IPS-18a (cell line): Measurements from ENCODE around the gene AKAP13.

Source experiments
- H3K27ac ChIP-seq: one replicate; pipeline ENCODE4 v1.5.1; 2013; ENCODE audit warnings: low read length
- H3K27me3 ChIP-seq: one replicate; pipeline ENCODE4 v1.6.1; 2013; ENCODE audit warnings: mild to moderate bottlenecking, low read length; ENCODE audit not compliant: control insufficient read depth, insufficient read depth
- H3K36me3 ChIP-seq: one replicate; pipeline ENCODE4 v1.6.1; 2013; ENCODE audit warnings: low read depth, low read length; ENCODE audit not compliant: control insufficient read depth
- H3K4me1 ChIP-seq: one replicate; pipeline ENCODE4 v1.6.1; 2013; ENCODE audit warnings: low read depth, low read length; ENCODE audit not compliant: control insufficient read depth
- H3K4me3 ChIP-seq: one replicate; pipeline ENCODE4 v1.5.1; 2013; ENCODE audit warnings: low read length
- H3K9ac ChIP-seq: one replicate; pipeline ENCODE4 v1.6.1; 2013; ENCODE audit warnings: mild to moderate bottlenecking, low read length, moderate library complexity
- H3K9me3 ChIP-seq: one replicate; pipeline ENCODE4 v1.6.1; 2013; ENCODE audit warnings: low read depth, low read length; ENCODE audit not compliant: control insufficient read depth

AKAP13 gene

GRCh38 chr15:85500060-85500708 lies 119.8 kb downstream of the AKAP13 start:
- Histone ChIP-seq H3K27ac (no peak overlapping the region), H3K4me1 (peaks cover 30% of the 10 kb centered on the region), H3K27me3 (no peaks in the 10 kb centered on the region), H3K9me3 (no peaks in the 10 kb centered on the region), H3K9ac (no peak overlapping the region), H3K4me3 (no peak overlapping the region), H3K36me3 (no peaks in the 10 kb centered on the region)

GRCh38 chr15:85500729-85501128 lies 120.3 kb downstream of the AKAP13 start:
- H3K27me3 ChIP-seq, result no peaks in the 10 kb centered on the region
- H3K27ac ChIP-seq, result no peak overlapping the region
- H3K4me1 ChIP-seq, result peaks cover 24% of the 10 kb centered on the region
- no peak overlapping the region for H3K9ac ChIP-seq
- no peaks in the 10 kb centered on the region for H3K9me3 ChIP-seq
- H3K36me3 ChIP-seq, result no peaks in the 10 kb centered on the region
- no peak overlapping the region for H3K4me3 ChIP-seq

- H3K27ac ChIP-seq, result no peak overlapping the region
Observed at GRCh38 chr15:85501574-85501973, 121.2 kb downstream of the AKAP13 start.

GRCh38 chr15:85503151-85503799 lies 122.9 kb downstream of the AKAP13 start:
- Histone ChIP-seq H3K27me3 (no peaks in the 10 kb centered on the region), H3K4me1 (peaks cover 16% of the 10 kb centered on the region), H3K4me3 (no peak overlapping the region), H3K9ac (no peak overlapping the region), H3K36me3 (no peaks in the 10 kb centered on the region), H3K9me3 (no peaks in the 10 kb centered on the region), H3K27ac (no peak overlapping the region)

More at GRCh38 chr15:85501574-85501973, 121.2 kb downstream of the AKAP13 start:
- no peak overlapping the region for H3K9ac ChIP-seq
- no peaks in the 10 kb centered on the region for H3K27me3 ChIP-seq
- H3K36me3 ChIP-seq, result no peaks in the 10 kb centered on the region
- no peak overlapping the region for H3K4me3 ChIP-seq
- no peaks in the 10 kb centered on the region for H3K9me3 ChIP-seq
- peaks cover 18% of the 10 kb centered on the region for H3K4me1 ChIP-seq

- H3K4me1 ChIP-seq, result peaks cover 10% of the 10 kb centered on the region
- no peak overlapping the region for H3K4me3 ChIP-seq
- H3K27ac ChIP-seq, result no peak overlapping the region
- H3K9me3 ChIP-seq, result no peaks in the 10 kb centered on the region
- H3K36me3 ChIP-seq, result no peaks in the 10 kb centered on the region
- no peak overlapping the region for H3K9ac ChIP-seq
- H3K27me3 ChIP-seq, result no peaks in the 10 kb centered on the region
Observed at GRCh38 chr15:85504749-85505676, 124.6 kb downstream of the AKAP13 start.

- no peaks in the 10 kb centered on the region for H3K9me3 ChIP-seq
- H3K27me3 ChIP-seq, result no peaks in the 10 kb centered on the region
- H3K36me3 ChIP-seq, result no peaks in the 10 kb centered on the region
- no peak overlapping the region for H3K9ac ChIP-seq
- no peak overlapping the region for H3K27ac ChIP-seq
- peaks cover 10% of the 10 kb centered on the region for H3K4me1 ChIP-seq
- H3K4me3 ChIP-seq, result no peak overlapping the region
Observed at GRCh38 chr15:85507114-85507513, 126.7 kb downstream of the AKAP13 start.

- Histone ChIP-seq H3K4me3 (no peak overlapping the region), H3K27ac (no peak overlapping the region), H3K9ac (no peak overlapping the region), H3K9me3 (no peaks in the 10 kb centered on the region), H3K4me1 (peaks cover 5% of the 10 kb centered on the region), H3K27me3 (no peaks in the 10 kb centered on the region), H3K36me3 (no peaks in the 10 kb centered on the region)
Observed at GRCh38 chr15:85509973-85510372, 129.6 kb downstream of the AKAP13 start.

- no peak overlapping the region for H3K4me3 ChIP-seq
- no peaks in the 10 kb centered on the region for H3K27me3 ChIP-seq
- no peak overlapping the region for H3K27ac ChIP-seq
- peaks cover 30% of the 10 kb centered on the region for H3K4me1 ChIP-seq
- no peaks in the 10 kb centered on the region for H3K36me3 ChIP-seq
- H3K9ac ChIP-seq, result no peak overlapping the region
- H3K9me3 ChIP-seq, result no peaks in the 10 kb centered on the region
Observed at GRCh38 chr15:85514413-85514812, 134.0 kb downstream of the AKAP13 start.

GRCh38 chr15:85515212-85515611 lies 134.8 kb downstream of the AKAP13 start:
- Histone ChIP-seq H3K4me3 (no peak overlapping the region), H3K4me1 (peaks cover 28% of the 10 kb centered on the region), H3K27ac (no peak overlapping the region), H3K9me3 (no peaks in the 10 kb centered on the region), H3K36me3 (no peaks in the 10 kb centered on the region), H3K9ac (no peak overlapping the region), H3K27me3 (no peaks in the 10 kb centered on the region)

GRCh38 chr15:85517086-85517485 lies 136.7 kb downstream of the AKAP13 start:
- Histone ChIP-seq H3K9me3 (no peaks in the 10 kb centered on the region), H3K36me3 (peaks cover 3% of the 10 kb centered on the region), H3K4me3 (no peak overlapping the region), H3K27ac (no peak overlapping the region), H3K4me1 (peaks cover 28% of the 10 kb centered on the region), H3K9ac (no peak overlapping the region), H3K27me3 (no peaks in the 10 kb centered on the region)

GRCh38 chr15:85518979-85519761 lies 138.8 kb downstream of the AKAP13 start:
- Histone ChIP-seq H3K4me3 (no peak overlapping the region), H3K36me3 (peaks cover 4% of the 10 kb centered on the region), H3K27me3 (no peaks in the 10 kb centered on the region)

More at GRCh38 chr15:85518979-85519761, 138.8 kb downstream of the AKAP13 start:
- H3K4me1 ChIP-seq, result peaks cover 28% of the 10 kb centered on the region
- peak overlapping the region; percentile 30 for H3K27ac ChIP-seq
- H3K9ac ChIP-seq, result no peak overlapping the region
- no peaks in the 10 kb centered on the region for H3K9me3 ChIP-seq
